ENCODE data around the gene ZMIZ1.

DNA sequence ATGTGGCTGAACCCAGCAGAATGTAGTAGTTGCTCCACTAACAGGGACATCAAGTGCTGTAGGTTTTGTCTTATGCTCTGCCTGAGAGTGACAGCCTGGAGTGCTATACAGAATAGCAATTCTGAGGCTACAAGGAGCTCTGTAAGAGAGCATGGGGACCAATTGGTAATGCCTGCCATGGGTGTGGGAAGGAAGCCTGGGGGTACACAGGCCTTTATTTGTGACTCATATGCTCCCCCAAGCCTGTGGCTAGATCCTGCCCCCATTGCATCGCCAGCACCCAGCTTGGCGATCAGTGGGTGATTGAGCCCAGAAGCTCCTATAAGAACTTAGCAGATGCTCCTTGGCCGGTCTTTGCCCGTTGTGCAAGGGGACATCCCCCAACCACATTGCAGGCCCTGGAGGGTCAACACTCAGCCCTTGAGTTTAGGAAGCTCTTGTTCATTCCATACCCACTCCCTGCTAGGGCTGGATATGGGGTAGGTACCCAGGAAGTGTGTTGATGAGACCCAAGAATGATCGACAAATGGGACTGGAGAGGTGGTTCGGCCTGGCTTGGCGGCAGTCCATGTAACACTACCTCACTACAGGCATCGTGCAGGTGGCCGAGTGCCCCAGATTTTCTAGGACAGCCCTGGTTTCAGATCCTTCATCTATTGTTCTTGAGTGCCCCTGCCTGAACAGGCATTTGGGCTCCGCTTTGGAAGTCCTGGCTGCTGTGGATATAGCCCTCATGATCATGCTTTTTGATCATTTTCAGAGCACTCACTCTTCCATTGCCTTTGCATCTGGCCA lies 37.7 kb downstream of the ZMIZ1 start:
- TF ChIP-seq, protein P1, sequence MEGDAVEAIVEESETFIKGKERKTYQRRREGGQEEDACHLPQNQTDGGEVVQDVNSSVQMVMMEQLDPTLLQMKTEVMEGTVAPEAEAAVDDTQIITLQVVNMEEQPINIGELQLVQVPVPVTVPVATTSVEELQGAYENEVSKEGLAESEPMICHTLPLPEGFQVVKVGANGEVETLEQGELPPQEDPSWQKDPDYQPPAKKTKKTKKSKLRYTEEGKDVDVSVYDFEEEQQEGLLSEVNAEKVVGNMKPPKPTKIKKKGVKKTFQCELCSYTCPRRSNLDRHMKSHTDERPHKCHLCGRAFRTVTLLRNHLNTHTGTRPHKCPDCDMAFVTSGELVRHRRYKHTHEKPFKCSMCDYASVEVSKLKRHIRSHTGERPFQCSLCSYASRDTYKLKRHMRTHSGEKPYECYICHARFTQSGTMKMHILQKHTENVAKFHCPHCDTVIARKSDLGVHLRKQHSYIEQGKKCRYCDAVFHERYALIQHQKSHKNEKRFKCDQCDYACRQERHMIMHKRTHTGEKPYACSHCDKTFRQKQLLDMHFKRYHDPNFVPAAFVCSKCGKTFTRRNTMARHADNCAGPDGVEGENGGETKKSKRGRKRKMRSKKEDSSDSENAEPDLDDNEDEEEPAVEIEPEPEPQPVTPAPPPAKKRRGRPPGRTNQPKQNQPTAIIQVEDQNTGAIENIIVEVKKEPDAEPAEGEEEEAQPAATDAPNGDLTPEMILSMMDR (IDR thresholded peaks at IDR 0.05), result no peak
- no peak for TF ChIP-seq POLR2A (IDR thresholded peaks at IDR 0.05)

Data from lower leg skin (tissue), 3 donors.